GM19324 (cell line): ENCODE data around the gene CSAD.
A peak's percentile ranks its signal among the peaks of the same experiment; 100 is the strongest.
"Not testable (repeated sequence)": the region's sequence is repeated elsewhere in the genome, so short reads cannot be mapped to it uniquely, and the experiment has no call there.

Source experiments
- ATAC-seq: cut with Tn5 transposase; IDR thresholded peaks from one replicate; pipeline ENCODE4 v1.9.1; 2021; ENCODE audit warnings: mild to moderate bottlenecking, moderate library complexity; ENCODE audit not compliant: unreplicated experiment, low FRiP score

CSAD gene

DNA sequence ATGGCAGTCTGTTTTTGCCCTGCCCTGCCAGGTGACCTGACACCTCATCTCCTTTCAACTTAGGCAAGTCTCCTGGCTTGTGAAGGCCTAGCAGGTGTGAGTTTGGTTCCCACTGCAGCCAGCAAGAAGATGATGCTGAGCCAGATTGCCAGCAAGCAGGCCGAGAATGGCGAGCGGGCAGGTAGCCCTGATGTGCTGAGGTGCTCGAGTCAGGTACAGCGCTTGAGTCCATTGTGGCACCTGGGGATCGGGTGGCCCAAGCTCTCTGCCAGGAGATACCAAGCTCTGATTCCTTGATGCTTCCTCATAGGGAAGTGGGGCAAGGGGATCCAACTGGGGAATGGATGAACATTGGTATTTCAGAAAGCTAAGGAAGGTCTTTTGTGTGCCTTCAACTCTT is 4.1 kb upstream of the CSAD start:
- no peak for ATAC-seq

DNA sequence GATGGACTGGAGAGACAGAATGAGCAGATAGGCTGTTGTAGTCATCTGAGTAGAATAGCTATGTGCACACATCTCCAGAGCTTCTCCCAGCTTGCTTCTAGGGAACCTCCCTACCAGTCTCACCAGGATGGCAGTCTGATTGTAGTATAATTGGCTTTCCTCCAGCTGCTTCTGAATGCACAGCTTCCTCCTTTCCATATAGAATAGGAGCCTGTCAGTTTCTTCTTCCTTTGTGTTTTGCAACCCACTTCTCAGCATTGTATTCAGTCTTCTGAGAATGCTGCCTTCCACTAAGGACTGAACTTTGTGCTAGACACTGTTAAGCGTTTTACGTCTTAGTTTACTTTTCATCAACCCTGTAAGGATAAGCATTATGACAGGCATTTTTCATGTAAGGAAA is 2.2 kb upstream of the CSAD start:
- no peak for ATAC-seq

DNA sequence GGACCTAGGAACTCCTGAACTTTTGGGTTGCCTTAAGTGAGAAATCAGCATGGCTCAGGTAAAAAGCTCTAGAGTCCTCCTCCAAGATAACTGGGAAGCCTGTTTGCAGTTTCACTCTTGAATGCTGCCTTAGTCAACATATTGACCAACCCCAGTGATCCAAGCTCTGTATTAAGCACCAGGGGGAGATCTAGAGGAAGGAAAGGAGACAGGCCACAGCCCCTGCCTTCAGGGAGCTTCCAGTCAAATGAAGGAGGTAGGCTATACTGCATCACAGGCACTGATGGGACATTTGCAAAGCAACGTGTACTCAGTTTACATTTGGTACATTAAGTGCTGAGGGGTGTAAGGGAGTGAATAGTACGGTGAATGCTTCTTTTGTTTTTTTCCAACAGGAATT is 1.2 kb upstream of the CSAD start:
- ATAC-seq = no peak

- ATAC-seq = peak; percentile 42
These were observed 363 bp upstream of the CSAD start for GRCh38 chr12:53180931-53181645.

- peak; percentile 1 for ATAC-seq
These were observed 972 bp downstream of the CSAD start for GRCh38 chr12:53179687-53180219.

- ATAC-seq = not testable (repeated sequence)
These were observed 1.9 kb downstream of the CSAD start for GRCh38 chr12:53178803-53179202.

DNA sequence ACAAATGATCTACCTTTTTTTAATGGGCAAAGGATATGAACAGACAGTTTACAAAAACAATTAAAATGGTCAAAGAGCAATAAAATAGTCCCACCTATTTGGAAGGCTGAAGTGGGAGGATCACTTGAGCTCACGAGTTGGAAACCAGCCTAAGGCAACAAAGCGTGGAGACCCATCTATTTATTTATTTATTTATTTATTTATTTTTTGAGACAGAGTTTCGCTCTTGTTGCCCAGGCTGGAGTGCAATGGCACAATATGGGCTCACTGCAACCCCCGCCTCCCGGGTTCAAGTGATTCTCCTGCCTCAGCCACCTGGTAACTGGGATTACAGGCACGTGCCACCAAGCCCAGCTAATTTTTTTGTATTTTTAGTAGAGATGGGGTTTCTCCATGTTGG is 3.3 kb downstream of the CSAD start:
- not testable (repeated sequence) for ATAC-seq

GRCh38 chr12:53176750-53177149 is 4.0 kb downstream of the CSAD start:
- ATAC-seq = no peak

- no peak for ATAC-seq
These were observed 5.7 kb downstream of the CSAD start for GRCh38 chr12:53174881-53175491.

GRCh38 chr12:53173085-53173715 is 7.5 kb downstream of the CSAD start:
- no peak for ATAC-seq

GRCh38 chr12:53172352-53172751 is 8.4 kb downstream of the CSAD start:
- no peak for ATAC-seq

GRCh38 chr12:53171725-53172329 is 8.9 kb downstream of the CSAD start:
- no peak for ATAC-seq

DNA sequence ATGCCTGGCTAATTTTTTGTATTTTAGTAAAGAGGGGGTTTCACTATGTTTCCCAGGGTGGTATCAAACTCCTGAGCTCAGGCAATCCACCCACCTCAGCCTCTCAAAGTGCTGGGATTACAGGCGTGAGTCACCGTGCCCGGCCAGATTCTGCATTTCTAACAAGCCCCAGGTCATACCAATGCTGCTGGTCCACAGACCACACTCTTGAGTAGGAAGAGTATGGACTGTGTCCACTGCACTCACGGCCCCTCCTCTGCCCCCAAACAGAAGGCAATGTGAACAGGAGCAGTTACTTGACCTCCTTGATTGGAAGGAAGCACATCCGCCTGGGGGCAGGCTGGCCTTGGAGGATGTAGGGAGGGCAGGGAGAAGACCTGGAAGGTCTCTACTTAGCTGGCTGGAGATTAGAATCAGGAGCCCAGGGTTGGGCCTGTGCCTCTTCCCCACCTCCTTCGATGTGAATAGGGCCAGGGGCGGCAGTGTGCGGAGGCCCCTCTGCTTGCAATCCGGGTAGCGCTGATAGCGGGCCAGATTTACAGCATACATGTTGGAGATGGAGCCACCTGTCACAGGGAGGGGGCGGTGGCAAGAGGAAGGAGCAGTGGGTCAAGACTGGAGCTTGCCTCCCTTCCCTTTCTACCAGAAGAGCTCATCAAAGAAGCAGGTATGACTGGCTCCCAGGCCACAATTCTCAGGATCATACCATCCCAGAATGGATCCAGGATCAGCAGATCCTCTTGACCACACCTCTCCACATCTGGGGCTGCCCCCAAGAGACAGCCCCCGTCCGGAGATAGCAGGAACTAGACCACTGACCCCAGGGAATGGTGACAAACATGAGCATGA is 9.6 kb downstream of the CSAD start:
- ATAC-seq = no peak

- ATAC-seq = no peak
These were observed 10.5 kb downstream of the CSAD start for GRCh38 chr12:53170215-53170614.

GRCh38 chr12:53169644-53170043 is 11.1 kb downstream of the CSAD start:
- no peak for ATAC-seq

- ATAC-seq = no peak
These were observed 13.9 kb downstream of the CSAD start for GRCh38 chr12:53166837-53167236.

DNA sequence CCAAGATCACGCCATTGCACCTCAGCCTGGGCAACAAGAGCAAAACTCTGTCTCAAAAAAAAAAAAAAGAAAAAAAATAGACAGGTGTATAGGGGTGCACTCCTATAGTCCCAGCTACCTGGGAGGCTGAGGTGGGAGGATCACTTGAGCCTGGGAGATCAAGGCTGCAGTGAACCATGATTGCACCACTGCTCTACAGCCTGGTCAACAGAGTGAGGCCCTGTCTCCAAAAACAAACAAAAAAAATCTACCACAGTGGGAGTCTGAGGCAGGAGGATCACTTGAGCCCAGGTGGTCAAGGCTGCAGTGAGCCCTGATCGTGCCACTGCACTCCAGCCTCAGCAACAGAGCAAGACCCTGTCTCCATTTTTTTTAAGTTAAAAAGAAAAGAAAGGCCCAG is 17.7 kb downstream of the CSAD start:
- not testable (repeated sequence) for ATAC-seq

DNA sequence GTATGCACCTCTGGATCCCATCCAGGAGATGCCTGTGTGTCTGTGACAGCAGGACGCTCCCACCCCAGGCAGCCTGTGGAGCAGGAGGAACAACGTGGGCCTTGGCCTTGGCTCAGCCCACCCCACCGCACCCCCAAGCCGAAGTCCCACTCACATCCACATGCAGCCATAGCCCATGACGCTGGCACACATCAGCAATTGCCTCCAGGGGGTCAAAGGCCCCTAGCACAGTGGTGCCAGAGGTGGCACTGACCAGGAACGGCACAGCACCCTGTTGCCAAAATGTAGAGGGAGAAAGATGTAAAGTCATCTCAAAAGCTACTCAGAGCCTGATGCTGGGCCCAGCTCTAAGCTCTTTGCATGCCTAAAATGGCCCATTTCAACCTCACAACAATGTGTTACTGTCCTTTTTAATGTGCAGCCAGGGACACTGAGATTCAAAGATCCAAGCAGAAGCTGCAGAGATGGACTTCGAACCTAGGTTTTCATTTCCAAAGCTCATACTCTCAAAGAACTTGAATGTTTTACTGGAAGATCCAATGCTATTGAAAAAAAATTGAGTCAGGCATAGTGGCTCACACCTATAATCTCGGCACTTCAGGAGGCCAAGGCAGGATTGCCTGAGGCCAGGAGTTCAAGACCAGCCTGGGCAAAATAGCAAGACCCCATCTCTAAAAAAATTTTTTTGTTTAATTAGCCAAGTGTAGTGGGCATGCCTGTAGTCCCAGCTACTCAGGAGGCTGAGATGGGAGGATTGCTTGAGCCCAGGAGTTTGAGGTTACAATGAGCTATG is 19.4 kb downstream of the CSAD start:
- no peak for ATAC-seq

- no peak for ATAC-seq
These were observed 20.1 kb downstream of the CSAD start for GRCh38 chr12:53160673-53161072.

GRCh38 chr12:53160000-53160399 is 20.7 kb downstream of the CSAD start:
- ATAC-seq = no peak
